Loucy (cell line): ENCODE measurements around the gene PMAIP1.

Source experiments
- H2AFZ ChIP-seq: fragments of 200-600 bp; sonication (generic); 2 replicates; pipeline ENCODE4 v1.6.0; 2016; ENCODE audit warnings: antibody characterized with exemption, mild to moderate bottlenecking, low read length, moderate library complexity
- H3F3A ChIP-seq: fragments of 200-600 bp; 2 replicates; pipeline ENCODE4 v1.6.0; 2016; ENCODE audit warnings: antibody characterized with exemption, low read depth, mild to moderate bottlenecking
- H3K27me3 ChIP-seq: fragments of 200-600 bp; sonication (generic); 2 replicates; pipeline ENCODE4 v1.6.1; 2014; ENCODE audit warnings: low read length, mild to moderate bottlenecking; ENCODE audit not compliant: insufficient read depth, poor library complexity, severe bottlenecking
- H3K36me3 ChIP-seq: fragments of 200-600 bp; sonication (generic); 2 replicates; pipeline ENCODE4 v1.6.1; 2016; ENCODE audit warnings: low read length; ENCODE audit not compliant: insufficient read depth
- H3K4me1 ChIP-seq: fragments of 200-600 bp; sonication (generic); 2 replicates; pipeline ENCODE4 v1.5.1; 2014; ENCODE audit warnings: low read length, mild to moderate bottlenecking; ENCODE audit not compliant: insufficient read depth, poor library complexity, severe bottlenecking
- H3K4me2 ChIP-seq: fragments of 200-600 bp; sonication (generic); 2 replicates; pipeline ENCODE4 v1.6.0; 2014; ENCODE audit warnings: antibody characterized with exemption, low read length, low read depth, mild to moderate bottlenecking; ENCODE audit not compliant: poor library complexity, severe bottlenecking
- H3K4me3 ChIP-seq: fragments of 200-600 bp; sonication (generic); 2 replicates; pipeline ENCODE4 v1.5.1; 2014; ENCODE audit warnings: low read length, mild to moderate bottlenecking, mixed read lengths; ENCODE audit not compliant: poor library complexity, severe bottlenecking
- H3K79me2 ChIP-seq: fragments of 200-600 bp; sonication (generic); 2 replicates; pipeline ENCODE4 v1.6.1; 2014; ENCODE audit warnings: low read length; ENCODE audit not compliant: insufficient read depth
- H3K9ac ChIP-seq: fragments of 200-600 bp; sonication (generic); 2 replicates; pipeline ENCODE4 v1.6.0; 2014; ENCODE audit warnings: mild to moderate bottlenecking, low read depth, low read length, moderate library complexity; ENCODE audit not compliant: poor library complexity, severe bottlenecking
- H3K9me2 ChIP-seq: fragments of 200-600 bp; sonication (generic); replicated peaks from 2 replicates; pipeline ENCODE4 v1.6.1; 2016; ENCODE audit warnings: low read depth, low read length, mixed read lengths
- H3K9me3 ChIP-seq: fragments of 200-600 bp; sonication (generic); 2 replicates; pipeline ENCODE4 v1.6.1; 2014; ENCODE audit warnings: mild to moderate bottlenecking, antibody characterized with exemption, low read length, low read depth; ENCODE audit not compliant: insufficient read depth
- H4K20me1 ChIP-seq: fragments of 200-600 bp; sonication (generic); 2 replicates; pipeline ENCODE4 v1.6.0; 2014; ENCODE audit warnings: antibody characterized with exemption, low read length, mild to moderate bottlenecking; ENCODE audit not compliant: insufficient read depth, poor library complexity, severe bottlenecking
- CTCF ChIP-seq: fragments of 200-600 bp; sonication (generic); conservative IDR thresholded peaks from 2 replicates; pipeline ENCODE4 v1.5.1; 2014; ENCODE audit warnings: mild to moderate bottlenecking, antibody characterized with exemption, low read length
- EZH2phosphoT487 ChIP-seq: fragments of 200-600 bp; IDR thresholded peaks from 2 replicates; pipeline ENCODE4 v1.6.1; 2018; ENCODE audit warnings: antibody characterized with exemption, mild to moderate bottlenecking, moderate library complexity, borderline replicate concordance

PMAIP1 gene

GRCh38 chr18:59911600-59911999 lies 11.8 kb downstream of the PMAIP1 start:
- H2AFZ ChIP-seq = no peak overlapping the region
- H3K4me2 ChIP-seq = no peak overlapping the region
- H3F3A ChIP-seq = peaks cover 10% of the 10 kb centered on the region
- H4K20me1 ChIP-seq = no peaks in the 10 kb centered on the region
- no peaks in the 10 kb centered on the region for H3K9me2 ChIP-seq
- H3K9ac ChIP-seq = no peak overlapping the region
- no peak overlapping the region for H3K4me3 ChIP-seq
- no peaks in the 10 kb centered on the region for H3K27me3 ChIP-seq
- TF ChIP-seq EZH2phosphoT487 (no peak), CTCF (no peak)
- H3K4me1 ChIP-seq = peaks cover 57% of the 10 kb centered on the region
- no peaks in the 10 kb centered on the region for H3K36me3 ChIP-seq
- H3K79me2 ChIP-seq = no peaks in the 10 kb centered on the region
- H3K9me3 ChIP-seq = peaks cover 5% of the 10 kb centered on the region; the same call in 1 of the 2 replicates

GRCh38 chr18:59912007-59912550 lies 12.3 kb downstream of the PMAIP1 start:
- Histone ChIP-seq H2AFZ (no peak overlapping the region), H3K36me3 (no peaks in the 10 kb centered on the region), H3K4me1 (peaks cover 57% of the 10 kb centered on the region), H3K9ac (no peak overlapping the region), H3K4me2 (no peak overlapping the region), H3K4me3 (no peak overlapping the region), H3K9me3 (peaks cover 5% of the 10 kb centered on the region; the same call in 1 of the 2 replicates), H3K9me2 (no peaks in the 10 kb centered on the region), H3K79me2 (no peaks in the 10 kb centered on the region), H3K27me3 (no peaks in the 10 kb centered on the region), H4K20me1 (no peaks in the 10 kb centered on the region), H3F3A (peaks cover 5% of the 10 kb centered on the region)
- no peak for TF ChIP-seq CTCF
- no peak for TF ChIP-seq EZH2phosphoT487

- Histone ChIP-seq H3K27me3 (no peaks in the 10 kb centered on the region), H3K36me3 (no peaks in the 10 kb centered on the region), H3K4me3 (no peak overlapping the region), H3K4me1 (peaks cover 58% of the 10 kb centered on the region), H3F3A (peaks cover 8% of the 10 kb centered on the region; the same call in 1 of the 2 replicates), H3K79me2 (no peaks in the 10 kb centered on the region), H3K9me3 (peaks cover 5% of the 10 kb centered on the region; the same call in 1 of the 2 replicates), H3K4me2 (no peak overlapping the region), H4K20me1 (no peaks in the 10 kb centered on the region), H2AFZ (no peak overlapping the region), H3K9ac (peak overlapping the region; percentile 26), H3K9me2 (no peaks in the 10 kb centered on the region)
- no peak for TF ChIP-seq CTCF
- no peak for TF ChIP-seq EZH2phosphoT487
Measured at GRCh38 chr18:59915606-59916005, 15.8 kb downstream of the PMAIP1 start.
